Measurements from ENCODE around the gene OR10A3. TPM values are rescaled to one million over a fixed set of nuclear protein-coding genes. Genes with fewer than 3 reads are reported as not detected.

OR10A3 gene
- total and polyA plus RNA-seq, 2 of the 8 experiments (the other 6 are each of a cell fraction or from before 2014, with no cell fraction given), result not detected

- no peak for TF ChIP-seq ZNF274 (IDR thresholded peaks at IDR 0.05; ENCODE audit: borderline replicate concordance, extremely low read depth, low read length)
- TF ChIP-seq ASH2L (IDR thresholded peaks at IDR 0.05; ENCODE audit: low read length), result no peak
Observed at GRCh38 chr11:7983832-7984590, 42.5 kb upstream of the OR10A3 start (continued).

Measured in H1 (cell line).